ENCODE measurements around the gene DNASE1L1. TPM values are rescaled to one million over a fixed set of nuclear protein-coding genes. Genes with fewer than 3 reads are reported as not detected.

The DNASE1L1 gene
- total and polyA plus RNA-seq, 4 donors: 9.3 to 22.1 (median 16.7) TPM

DNA sequence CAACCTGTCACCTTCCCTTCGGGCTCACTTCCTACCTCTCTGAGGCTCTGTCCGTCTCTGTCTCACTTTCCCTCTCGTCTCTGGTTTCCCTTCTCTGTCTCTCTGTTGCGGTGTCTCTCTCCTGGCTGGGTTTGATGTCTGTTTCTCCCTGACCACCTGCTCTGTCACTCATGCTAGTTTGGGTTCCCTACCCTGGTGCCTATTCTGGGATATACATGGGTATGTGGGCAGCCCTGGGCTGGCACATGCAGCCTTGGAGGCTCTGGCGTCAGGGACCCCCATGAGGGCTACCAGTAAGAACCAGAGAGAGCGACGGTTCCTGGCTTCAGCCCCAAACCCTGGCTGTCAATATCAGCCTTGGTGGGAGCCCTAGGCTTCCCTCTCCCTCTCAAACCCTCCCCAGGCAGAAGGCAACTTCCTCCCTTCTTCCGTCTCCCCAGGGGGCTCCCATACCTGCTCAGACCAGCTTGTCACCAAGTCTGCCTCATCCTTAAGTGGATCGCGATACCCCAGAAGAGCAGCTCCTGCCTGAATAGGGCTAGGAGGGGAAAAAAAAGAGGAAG, 314 bp downstream of the DNASE1L1 start:
- no peak for TF ChIP-seq JUND (IDR thresholded peaks at IDR 0.05)
- TF ChIP-seq NR2F2 (IDR thresholded peaks at IDR 0.05): no peak
- no peak for TF ChIP-seq FOXA2 (IDR thresholded peaks at IDR 0.05)
- TF ChIP-seq HNF4A (conservative IDR thresholded peaks at IDR 0.05): no peak
- TF ChIP-seq, protein P1, sequence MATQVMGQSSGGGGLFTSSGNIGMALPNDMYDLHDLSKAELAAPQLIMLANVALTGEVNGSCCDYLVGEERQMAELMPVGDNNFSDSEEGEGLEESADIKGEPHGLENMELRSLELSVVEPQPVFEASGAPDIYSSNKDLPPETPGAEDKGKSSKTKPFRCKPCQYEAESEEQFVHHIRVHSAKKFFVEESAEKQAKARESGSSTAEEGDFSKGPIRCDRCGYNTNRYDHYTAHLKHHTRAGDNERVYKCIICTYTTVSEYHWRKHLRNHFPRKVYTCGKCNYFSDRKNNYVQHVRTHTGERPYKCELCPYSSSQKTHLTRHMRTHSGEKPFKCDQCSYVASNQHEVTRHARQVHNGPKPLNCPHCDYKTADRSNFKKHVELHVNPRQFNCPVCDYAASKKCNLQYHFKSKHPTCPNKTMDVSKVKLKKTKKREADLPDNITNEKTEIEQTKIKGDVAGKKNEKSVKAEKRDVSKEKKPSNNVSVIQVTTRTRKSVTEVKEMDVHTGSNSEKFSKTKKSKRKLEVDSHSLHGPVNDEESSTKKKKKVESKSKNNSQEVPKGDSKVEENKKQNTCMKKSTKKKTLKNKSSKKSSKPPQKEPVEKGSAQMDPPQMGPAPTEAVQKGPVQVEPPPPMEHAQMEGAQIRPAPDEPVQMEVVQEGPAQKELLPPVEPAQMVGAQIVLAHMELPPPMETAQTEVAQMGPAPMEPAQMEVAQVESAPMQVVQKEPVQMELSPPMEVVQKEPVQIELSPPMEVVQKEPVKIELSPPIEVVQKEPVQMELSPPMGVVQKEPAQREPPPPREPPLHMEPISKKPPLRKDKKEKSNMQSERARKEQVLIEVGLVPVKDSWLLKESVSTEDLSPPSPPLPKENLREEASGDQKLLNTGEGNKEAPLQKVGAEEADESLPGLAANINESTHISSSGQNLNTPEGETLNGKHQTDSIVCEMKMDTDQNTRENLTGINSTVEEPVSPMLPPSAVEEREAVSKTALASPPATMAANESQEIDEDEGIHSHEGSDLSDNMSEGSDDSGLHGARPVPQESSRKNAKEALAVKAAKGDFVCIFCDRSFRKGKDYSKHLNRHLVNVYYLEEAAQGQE (IDR thresholded peaks at IDR 0.05): no peak
- TF ChIP-seq RXRA (IDR thresholded peaks at IDR 0.05): no peak
- TF ChIP-seq, protein P2, sequence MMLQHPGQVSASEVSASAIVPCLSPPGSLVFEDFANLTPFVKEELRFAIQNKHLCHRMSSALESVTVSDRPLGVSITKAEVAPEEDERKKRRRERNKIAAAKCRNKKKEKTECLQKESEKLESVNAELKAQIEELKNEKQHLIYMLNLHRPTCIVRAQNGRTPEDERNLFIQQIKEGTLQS (IDR thresholded peaks at IDR 0.05): no peak
- Histone ChIP-seq H3K4me1 (ENCODE audit: control insufficient read depth in 4 of 4, insufficient read depth in 4 of 4, low read length in 3 of 4) (peaks cover 2 to 11% (median 7%) of the 10 kb centered on the region in 4 donors), H3K36me3 (ENCODE audit: control insufficient read depth in 4 of 4, insufficient read depth in 3 of 4, low read depth in 1 of 4, low read length in 3 of 4) (peaks cover 0 to 2% (median 0%) of the 10 kb centered on the region in 4 donors), H3K9me3 (ENCODE audit: control insufficient read depth in 4 of 4, low read length in 3 of 4) (no peaks in the 10 kb centered on the region), H3K27me3 (ENCODE audit: control insufficient read depth in 4 of 4, insufficient read depth in 4 of 4, low read length in 3 of 4) (no peaks in the 10 kb centered on the region), H3K27ac (ENCODE audit: low read depth in 1 of 2, low read length in 2 of 2) (peak overlapping the region in 1 of 2 donors; percentile 59), H3K4me3 (ENCODE audit: low read depth in 1 of 3, low read length in 3 of 3) (peak overlapping the region in 1 of 3 donors; percentile 23), H3K9ac (ENCODE audit: low read depth in 1 of 2, low read length in 2 of 2) (no peak overlapping the region)
- DNase-seq (ENCODE audit: low spot score): no peak
- WGBS: 66% methylated on average over 10 of the region's 10 CpGs

DNA sequence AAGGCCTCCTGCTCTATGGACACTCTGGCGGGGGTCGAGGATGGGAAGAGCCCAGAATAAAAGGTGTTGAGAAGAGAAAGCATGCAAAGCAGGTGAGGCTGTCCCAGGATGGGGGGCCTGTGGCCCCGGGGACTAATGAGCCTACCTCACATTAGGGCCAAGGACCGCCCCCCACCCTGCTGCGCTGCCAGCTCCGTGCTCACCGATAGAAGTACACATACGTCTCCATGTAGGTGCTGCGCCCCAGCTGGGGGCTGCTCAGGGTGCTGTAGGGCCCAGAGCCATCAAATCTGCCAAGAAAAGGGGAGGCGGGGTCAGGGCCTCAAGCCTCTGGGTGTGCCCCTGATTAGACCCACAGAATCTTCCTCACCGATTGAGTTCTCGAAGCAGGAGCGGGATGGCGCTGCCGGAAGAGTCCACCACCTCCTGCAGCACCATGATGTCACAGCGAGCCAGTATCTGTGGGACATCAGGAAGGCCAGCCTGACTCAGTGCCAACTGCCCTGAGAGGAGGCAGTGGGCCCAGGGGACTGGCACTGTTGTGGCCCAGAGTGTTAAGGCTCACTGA, 4.3 kb downstream of the DNASE1L1 start:
- Histone ChIP-seq H3K27me3 (ENCODE audit: control insufficient read depth in 4 of 4, insufficient read depth in 4 of 4, low read length in 3 of 4) (no peaks in the 10 kb centered on the region), H3K4me1 (ENCODE audit: control insufficient read depth in 4 of 4, insufficient read depth in 4 of 4, low read length in 3 of 4) (peaks cover 1 to 27% (median 21%) of the 10 kb centered on the region in 4 donors), H3K36me3 (ENCODE audit: control insufficient read depth in 4 of 4, insufficient read depth in 3 of 4, low read depth in 1 of 4, low read length in 3 of 4) (peaks cover 2 to 5% (median 3%) of the 10 kb centered on the region in 4 donors), H3K4me3 (ENCODE audit: low read depth in 1 of 3, low read length in 3 of 3) (no peak overlapping the region), H3K9me3 (ENCODE audit: control insufficient read depth in 4 of 4, low read length in 3 of 4) (no peaks in the 10 kb centered on the region), H3K9ac (ENCODE audit: low read depth in 1 of 2, low read length in 2 of 2) (no peak overlapping the region), H3K27ac (ENCODE audit: low read depth in 1 of 2, low read length in 2 of 2) (no peak overlapping the region)
- TF ChIP-seq, protein P2 (IDR thresholded peaks at IDR 0.05): no peak
- TF ChIP-seq SP1 (IDR thresholded peaks at IDR 0.05): no peak
- no peak for TF ChIP-seq JUND (IDR thresholded peaks at IDR 0.05)
- no peak for TF ChIP-seq RAD21 (IDR thresholded peaks at IDR 0.05)
- no peak for TF ChIP-seq HNF4G (IDR thresholded peaks at IDR 0.05)
- TF ChIP-seq EGR1 (IDR thresholded peaks at IDR 0.05; ENCODE audit: low read depth in 2 of 2): no peak
- TF ChIP-seq, protein P3, sequence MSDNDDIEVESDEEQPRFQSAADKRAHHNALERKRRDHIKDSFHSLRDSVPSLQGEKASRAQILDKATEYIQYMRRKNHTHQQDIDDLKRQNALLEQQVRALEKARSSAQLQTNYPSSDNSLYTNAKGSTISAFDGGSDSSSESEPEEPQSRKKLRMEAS (IDR thresholded peaks at IDR 0.05): no peak
- TF ChIP-seq FOXA2 (IDR thresholded peaks at IDR 0.05): no peak
- TF ChIP-seq HNF4A (conservative IDR thresholded peaks at IDR 0.05): no peak
- 97% methylated on average over 16 of the region's 16 CpGs for WGBS
- no peak for DNase-seq (ENCODE audit: low spot score)

DNA sequence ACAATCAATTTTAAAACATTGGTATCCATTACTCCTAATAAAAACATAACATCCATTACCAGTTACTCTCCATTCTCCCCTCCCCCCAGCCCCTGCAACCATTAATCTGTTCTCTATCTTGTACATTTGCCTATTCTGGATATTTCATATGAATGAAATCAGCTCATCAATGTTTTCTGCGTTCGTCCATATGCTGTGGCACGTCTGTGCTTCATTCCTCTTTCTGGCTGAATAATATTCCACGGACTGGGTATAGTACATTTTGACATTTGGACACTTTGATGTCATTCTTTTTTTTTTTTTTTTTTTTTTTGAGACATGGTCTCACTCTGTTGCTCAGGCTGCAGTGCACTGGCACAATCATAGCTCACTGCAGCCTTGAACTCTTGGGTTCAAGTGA, 5.2 kb downstream of the DNASE1L1 start:
- Histone ChIP-seq H3K9ac (ENCODE audit: low read depth in 1 of 2, low read length in 2 of 2) (no peak overlapping the region), H3K36me3 (ENCODE audit: control insufficient read depth in 4 of 4, insufficient read depth in 3 of 4, low read depth in 1 of 4, low read length in 3 of 4) (peaks cover 0 to 10% (median 7%) of the 10 kb centered on the region in 4 donors), H3K27ac (ENCODE audit: low read depth in 1 of 2, low read length in 2 of 2) (no peak overlapping the region), H3K9me3 (ENCODE audit: control insufficient read depth in 4 of 4, low read length in 3 of 4) (no peaks in the 10 kb centered on the region), H3K27me3 (ENCODE audit: control insufficient read depth in 4 of 4, insufficient read depth in 4 of 4, low read length in 3 of 4) (no peaks in the 10 kb centered on the region), H3K4me3 (ENCODE audit: low read depth in 1 of 3, low read length in 3 of 3) (no peak overlapping the region), H3K4me1 (ENCODE audit: control insufficient read depth in 4 of 4, insufficient read depth in 4 of 4, low read length in 3 of 4) (peaks cover 1 to 34% (median 26%) of the 10 kb centered on the region in 4 donors)
- 98% methylated on average over 4 of the region's 4 CpGs for WGBS
- DNase-seq (ENCODE audit: low spot score): no peak
- no peak for TF ChIP-seq RAD21 (IDR thresholded peaks at IDR 0.05)
- no peak for TF ChIP-seq FOXA1 (IDR thresholded peaks at IDR 0.05)
- TF ChIP-seq, protein P1 (IDR thresholded peaks at IDR 0.05): no peak
- TF ChIP-seq SP1 (IDR thresholded peaks at IDR 0.05): no peak
- no peak for TF ChIP-seq FOXA2 (IDR thresholded peaks at IDR 0.05)
- TF ChIP-seq, protein P4, sequence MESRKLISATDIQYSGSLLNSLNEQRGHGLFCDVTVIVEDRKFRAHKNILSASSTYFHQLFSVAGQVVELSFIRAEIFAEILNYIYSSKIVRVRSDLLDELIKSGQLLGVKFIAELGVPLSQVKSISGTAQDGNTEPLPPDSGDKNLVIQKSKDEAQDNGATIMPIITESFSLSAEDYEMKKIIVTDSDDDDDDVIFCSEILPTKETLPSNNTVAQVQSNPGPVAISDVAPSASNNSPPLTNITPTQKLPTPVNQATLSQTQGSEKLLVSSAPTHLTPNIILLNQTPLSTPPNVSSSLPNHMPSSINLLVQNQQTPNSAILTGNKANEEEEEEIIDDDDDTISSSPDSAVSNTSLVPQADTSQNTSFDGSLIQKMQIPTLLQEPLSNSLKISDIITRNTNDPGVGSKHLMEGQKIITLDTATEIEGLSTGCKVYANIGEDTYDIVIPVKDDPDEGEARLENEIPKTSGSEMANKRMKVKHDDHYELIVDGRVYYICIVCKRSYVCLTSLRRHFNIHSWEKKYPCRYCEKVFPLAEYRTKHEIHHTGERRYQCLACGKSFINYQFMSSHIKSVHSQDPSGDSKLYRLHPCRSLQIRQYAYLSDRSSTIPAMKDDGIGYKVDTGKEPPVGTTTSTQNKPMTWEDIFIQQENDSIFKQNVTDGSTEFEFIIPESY (IDR thresholded peaks at IDR 0.05): no peak
- no peak for TF ChIP-seq YY1 (IDR thresholded peaks at IDR 0.05)
- no peak for TF ChIP-seq HNF4A (conservative IDR thresholded peaks at IDR 0.05)
- TF ChIP-seq TAF1 (conservative IDR thresholded peaks at IDR 0.05): no peak
- no peak for TF ChIP-seq RXRA (IDR thresholded peaks at IDR 0.05)
- no peak for TF ChIP-seq HNF4G (IDR thresholded peaks at IDR 0.05)
- TF ChIP-seq GABPA (IDR thresholded peaks at IDR 0.05 in 1 of 2, conservative IDR thresholded peaks at IDR 0.05 in 1 of 2): no peak
